Measurements from ENCODE around the gene MYO7B.

MYO7B gene

DNA sequence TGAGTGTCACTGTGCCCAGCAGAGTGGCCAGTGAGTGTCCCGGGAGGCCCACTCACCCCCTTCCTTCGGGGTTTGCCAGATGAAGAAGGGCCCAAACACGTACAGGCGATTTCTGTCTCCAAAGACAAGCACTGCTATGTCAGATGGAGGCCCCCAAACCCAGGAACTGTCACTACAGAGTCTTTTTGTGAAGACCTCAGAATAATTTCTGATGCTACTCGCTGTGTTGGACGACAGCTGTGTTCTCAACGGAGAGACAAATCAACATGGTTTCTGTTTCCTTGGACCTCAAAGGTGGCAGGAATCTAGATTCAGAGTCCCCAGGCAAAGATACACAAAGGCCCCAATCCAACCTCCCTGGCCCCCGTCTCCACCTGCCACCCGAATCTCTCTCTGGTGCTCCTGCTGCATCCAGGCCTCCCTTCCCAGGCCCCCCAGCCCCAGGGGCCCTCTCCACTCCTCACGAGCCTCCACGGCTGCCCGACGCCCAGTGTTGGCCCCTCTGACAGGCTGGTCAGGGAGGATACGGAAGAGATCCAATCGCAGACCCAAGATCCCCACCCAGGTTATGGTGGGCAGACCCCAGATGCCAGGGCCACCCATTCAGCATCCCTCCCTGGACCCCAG is 108.1 kb downstream of the MYO7B start:
- H3K36me3 Mint-ChIP-seq, result peaks cover 0 to 4% of the 10 kb centered on the region in 2 donors
- H3K9me3 Mint-ChIP-seq, result no peaks in the 10 kb centered on the region
- peaks cover 40 to 79% of the 10 kb centered on the region in 2 donors for H3K4me1 Mint-ChIP-seq
- no peak overlapping the region for H3K4me3 Mint-ChIP-seq
- H3K27ac Mint-ChIP-seq, result peak overlapping the region; percentile 9
- DNase-seq, result no peak
- H3K27me3 Mint-ChIP-seq, result no peaks in the 10 kb centered on the region
- no peak for ATAC-seq (replicated peaks)

DNA sequence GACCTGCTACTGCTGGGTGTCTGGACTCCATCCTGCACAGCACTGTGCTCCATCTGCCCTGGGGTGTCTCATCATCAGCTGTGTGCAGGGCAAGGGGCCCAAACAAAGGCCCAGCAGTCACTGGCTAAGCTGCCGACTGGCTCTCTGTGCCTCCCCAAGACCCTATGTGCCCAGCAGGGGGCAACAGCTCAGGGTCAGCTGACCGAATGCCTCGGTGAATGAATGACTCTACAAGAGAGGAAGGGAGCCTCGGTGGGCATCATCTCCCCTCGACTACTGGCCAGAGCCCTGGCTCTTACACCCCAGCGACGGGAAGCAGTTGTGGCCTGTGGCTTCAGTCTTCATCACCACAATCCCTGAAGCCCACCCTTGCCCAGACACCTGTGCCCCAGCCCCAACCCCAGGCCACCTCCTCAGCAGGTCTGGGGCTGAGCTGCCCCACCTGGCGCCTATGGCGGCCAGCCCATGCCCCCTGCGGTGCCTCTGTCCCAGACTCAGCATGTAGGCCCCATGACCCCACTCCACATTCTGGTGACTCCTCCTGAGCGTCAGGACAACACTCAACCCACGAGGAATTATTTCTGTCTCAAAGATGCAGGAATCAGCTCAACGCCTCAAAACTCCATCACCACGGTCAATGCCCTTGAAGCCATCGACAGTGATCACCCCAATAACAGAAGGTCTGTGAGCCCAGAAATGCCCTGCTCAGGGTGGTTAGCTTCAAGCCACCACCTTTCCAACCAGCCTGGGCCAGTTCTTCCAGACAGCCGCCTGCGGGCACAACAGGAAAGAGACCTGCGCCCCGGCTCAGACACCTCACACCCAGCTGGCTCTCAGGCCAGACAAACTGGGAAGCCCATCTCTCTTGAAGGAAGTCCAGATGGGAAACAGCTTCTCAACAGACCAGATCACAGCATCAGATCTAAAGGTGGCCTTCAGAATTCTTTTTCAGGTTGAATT is 108.9 kb downstream of the MYO7B start:
- no peaks in the 10 kb centered on the region for H3K27me3 Mint-ChIP-seq
- no peak overlapping the region for H3K4me3 Mint-ChIP-seq
- ATAC-seq (replicated peaks) (no peak), DNase-seq (no peak)
- no peaks in the 10 kb centered on the region for H3K9me3 Mint-ChIP-seq
- no peak overlapping the region for H3K27ac Mint-ChIP-seq
- H3K36me3 Mint-ChIP-seq, result no peaks in the 10 kb centered on the region
- H3K4me1 Mint-ChIP-seq, result peaks cover 37 to 79% of the 10 kb centered on the region in 2 donors

GRCh38 chr2:127645026-127645394 is 109.5 kb downstream of the MYO7B start:
- H3K9me3 Mint-ChIP-seq, result no peaks in the 10 kb centered on the region
- DNase-seq, result no peak
- H3K27ac Mint-ChIP-seq, result no peak overlapping the region

GRCh38 chr2:127645395-127646291 is 110.2 kb downstream of the MYO7B start, which contains the start of gene GPR17:
Gene GPR17 (plus strand): TSS chr2:127646153. CDS start chr2:127650736, 4,583 bp downstream.
- DNase-seq, result no peak

More at GRCh38 chr2:127645026-127645394, 109.5 kb downstream of the MYO7B start:
- Mint-ChIP-seq H3K4me3 (no peak overlapping the region), H3K4me1 (peaks cover 37 to 79% of the 10 kb centered on the region in 2 donors), H3K36me3 (no peaks in the 10 kb centered on the region), H3K27me3 (no peaks in the 10 kb centered on the region)
- no peak for ATAC-seq (replicated peaks)

DNA sequence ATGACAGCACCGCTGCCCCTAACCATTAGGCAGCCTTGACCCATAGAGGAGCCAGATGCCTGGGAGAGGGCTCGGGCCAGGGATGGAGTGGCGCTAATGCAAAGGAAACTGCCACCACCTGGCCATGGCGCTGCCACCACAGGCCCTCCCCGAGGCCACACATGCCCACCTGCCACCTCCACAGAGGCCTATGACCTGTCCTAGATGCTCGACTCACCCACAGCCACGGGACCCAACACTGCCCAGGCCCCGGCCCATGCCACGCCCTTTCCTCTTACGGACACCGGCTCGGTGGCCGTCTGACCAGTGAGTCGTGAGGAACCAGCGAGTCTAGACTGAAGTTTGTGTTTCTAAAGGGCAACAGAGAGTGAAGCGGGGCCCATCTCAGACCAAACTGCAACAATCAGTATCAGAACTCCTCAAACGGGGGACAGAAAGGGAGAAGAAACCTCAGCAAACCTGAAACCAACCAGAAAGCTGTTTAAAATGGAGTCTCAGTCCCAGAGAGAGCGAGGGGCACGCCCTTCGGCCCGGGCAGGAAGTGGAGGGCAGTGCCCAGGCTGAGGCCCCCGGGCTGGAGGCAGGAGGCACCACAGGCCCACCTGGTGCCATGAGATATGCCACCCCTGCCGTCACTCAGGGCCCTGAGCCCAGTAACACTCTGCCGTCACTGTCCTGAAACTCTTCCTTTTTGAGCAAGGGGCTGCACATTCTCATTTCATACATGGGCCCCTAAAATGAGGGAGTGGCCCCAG is 111.2 kb downstream of the MYO7B start:
- no peak for ATAC-seq (replicated peaks)
- Mint-ChIP-seq H3K36me3 (peaks cover 0 to 1% of the 10 kb centered on the region in 2 donors), H3K9me3 (no peaks in the 10 kb centered on the region), H3K27ac (peak overlapping the region; percentile 20), H3K27me3 (no peaks in the 10 kb centered on the region), H3K4me3 (no peak overlapping the region), H3K4me1 (peaks cover 39 to 75% of the 10 kb centered on the region in 2 donors)
- no peak for DNase-seq

More at GRCh38 chr2:127645395-127646291, 110.2 kb downstream of the MYO7B start, which contains the start of gene GPR17:
- Mint-ChIP-seq H3K4me1 (peaks cover 32 to 75% of the 10 kb centered on the region in 2 donors), H3K4me3 (no peak within 1 kb of the TSS), H3K27me3 (no peaks in the 10 kb centered on the region), H3K9me3 (no peaks in the 10 kb centered on the region), H3K36me3 (no peaks in the 10 kb centered on the region), H3K27ac (peak within 1 kb of the TSS; percentile 20)
- ATAC-seq (replicated peaks), result no peak

DNA sequence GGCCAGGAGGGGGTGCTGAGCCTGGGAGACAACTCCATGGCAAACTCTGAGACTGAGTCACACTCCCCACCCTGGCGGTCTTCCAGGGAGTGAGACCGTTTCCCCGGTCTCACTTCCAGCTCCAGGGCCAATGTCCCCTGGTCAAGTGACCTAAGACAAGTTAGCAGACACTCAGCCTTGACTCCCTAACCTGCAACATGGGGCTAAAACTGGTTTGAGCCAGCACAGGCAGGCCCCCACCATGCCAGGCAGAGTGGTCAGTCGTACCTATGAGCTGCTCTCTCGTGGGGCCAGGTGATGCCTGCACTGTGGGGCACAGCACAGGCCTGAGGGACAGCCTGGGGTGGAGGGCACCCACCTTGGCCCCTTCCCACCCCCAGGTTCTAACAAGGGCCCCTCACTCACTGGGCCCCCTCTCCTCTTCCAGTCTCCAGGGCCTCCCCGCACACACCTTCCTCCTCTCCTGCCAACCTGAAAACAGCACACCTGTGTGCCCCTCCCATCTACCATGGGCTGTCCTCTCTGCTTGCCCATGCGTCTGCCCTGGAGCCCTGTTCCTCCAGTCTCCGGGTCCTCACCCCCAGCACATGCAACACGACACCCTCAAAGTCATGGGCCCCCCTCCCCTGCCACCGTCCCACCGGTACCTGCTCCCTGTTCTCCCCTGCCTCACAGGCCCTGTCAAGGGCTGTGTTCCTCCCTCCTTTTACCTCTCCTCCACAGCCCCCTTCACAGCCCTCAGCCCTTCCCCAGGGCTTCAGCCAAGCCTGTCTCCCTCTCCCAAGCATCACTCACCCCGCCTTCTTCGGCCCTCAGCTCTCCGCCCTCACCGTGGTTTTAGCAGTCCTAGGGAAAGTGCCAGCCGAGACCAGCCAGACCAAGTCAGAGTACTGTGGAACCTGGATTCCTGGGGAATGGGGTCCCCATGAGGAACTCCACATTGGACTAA is 112.0 kb downstream of the MYO7B start:
- DNase-seq, result no peak
- H3K4me3 Mint-ChIP-seq, result no peak overlapping the region
- ATAC-seq (replicated peaks), result no peak
- H3K27ac Mint-ChIP-seq, result peak overlapping the region; percentile 68
- H3K36me3 Mint-ChIP-seq, result peaks cover 0 to 1% of the 10 kb centered on the region in 2 donors
- no peaks in the 10 kb centered on the region for H3K27me3 Mint-ChIP-seq
- no peaks in the 10 kb centered on the region for H3K9me3 Mint-ChIP-seq
- H3K4me1 Mint-ChIP-seq, result peaks cover 47 to 75% of the 10 kb centered on the region in 2 donors

DNA sequence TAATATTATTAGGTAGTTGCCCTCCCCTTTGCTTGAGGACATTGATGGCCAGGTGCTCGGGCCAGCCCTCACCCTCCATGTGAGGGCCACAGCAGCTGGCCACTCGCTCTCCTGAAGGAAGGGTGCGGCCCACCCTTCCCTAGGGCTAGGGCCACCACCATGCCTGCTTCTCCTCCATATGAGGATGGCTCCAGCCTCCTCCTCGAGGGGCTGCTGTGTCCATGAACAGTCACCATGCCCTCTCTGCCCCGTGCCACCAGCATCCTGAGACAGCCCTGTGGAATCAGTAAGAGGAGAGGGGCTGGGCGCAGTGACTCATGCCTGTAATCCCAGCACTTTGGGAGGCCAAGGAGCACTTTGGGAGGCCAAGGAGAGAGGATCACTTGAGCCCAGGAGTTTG is 112.8 kb downstream of the MYO7B start:
- H3K27me3 Mint-ChIP-seq, result no peaks in the 10 kb centered on the region
- DNase-seq (no peak), ATAC-seq (replicated peaks) (no peak)
- no peak overlapping the region for H3K4me3 Mint-ChIP-seq
- H3K36me3 Mint-ChIP-seq, result peaks cover 0 to 1% of the 10 kb centered on the region in 2 donors
- H3K9me3 Mint-ChIP-seq, result no peaks in the 10 kb centered on the region
- H3K27ac Mint-ChIP-seq, result peak overlapping the region; percentile 52
- peaks cover 55 to 80% of the 10 kb centered on the region in 2 donors for H3K4me1 Mint-ChIP-seq

GRCh38 chr2:127649100-127649611 is 113.7 kb downstream of the MYO7B start:
- DNase-seq (no peak), ATAC-seq (replicated peaks) (peak; percentile 27 to 34)
- peaks cover 58 to 82% of the 10 kb centered on the region in 2 donors for H3K4me1 Mint-ChIP-seq
- peaks cover 0 to 1% of the 10 kb centered on the region in 2 donors for H3K36me3 Mint-ChIP-seq
- H3K4me3 Mint-ChIP-seq, result no peak overlapping the region
- no peak overlapping the region for H3K27ac Mint-ChIP-seq
- H3K9me3 Mint-ChIP-seq, result no peaks in the 10 kb centered on the region
- peaks cover 0 to 6% of the 10 kb centered on the region in 2 donors for H3K27me3 Mint-ChIP-seq

DNA sequence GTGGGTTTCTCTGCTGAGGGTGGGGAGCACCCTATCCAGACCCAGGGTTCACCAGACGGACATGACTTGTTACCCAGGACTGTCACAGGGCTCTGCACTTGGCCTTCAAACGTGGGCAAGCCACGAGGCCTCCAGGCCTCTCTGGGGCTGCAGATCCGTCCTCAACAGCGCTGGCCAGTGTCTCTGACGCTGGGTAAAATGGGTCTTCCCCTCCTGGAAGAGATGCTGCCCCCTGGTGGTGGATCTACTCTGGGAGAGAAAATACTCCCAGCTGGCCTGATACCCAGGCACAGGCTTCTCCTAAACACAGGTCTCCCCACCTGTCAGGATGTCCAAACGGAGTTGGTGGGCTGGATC is 114.2 kb downstream of the MYO7B start:
- peaks cover 58 to 81% of the 10 kb centered on the region in 2 donors for H3K4me1 Mint-ChIP-seq
- peaks cover 0 to 1% of the 10 kb centered on the region in 2 donors for H3K36me3 Mint-ChIP-seq
- DNase-seq (peak; percentile 75), ATAC-seq (replicated peaks) (peak; percentile 81 to 85)
- peak overlapping the region; percentile 88 for H3K27ac Mint-ChIP-seq
- H3K27me3 Mint-ChIP-seq, result peaks cover 0 to 6% of the 10 kb centered on the region in 2 donors
- H3K4me3 Mint-ChIP-seq, result peak overlapping the region; percentile 17 to 69
- no peaks in the 10 kb centered on the region for H3K9me3 Mint-ChIP-seq

DNA sequence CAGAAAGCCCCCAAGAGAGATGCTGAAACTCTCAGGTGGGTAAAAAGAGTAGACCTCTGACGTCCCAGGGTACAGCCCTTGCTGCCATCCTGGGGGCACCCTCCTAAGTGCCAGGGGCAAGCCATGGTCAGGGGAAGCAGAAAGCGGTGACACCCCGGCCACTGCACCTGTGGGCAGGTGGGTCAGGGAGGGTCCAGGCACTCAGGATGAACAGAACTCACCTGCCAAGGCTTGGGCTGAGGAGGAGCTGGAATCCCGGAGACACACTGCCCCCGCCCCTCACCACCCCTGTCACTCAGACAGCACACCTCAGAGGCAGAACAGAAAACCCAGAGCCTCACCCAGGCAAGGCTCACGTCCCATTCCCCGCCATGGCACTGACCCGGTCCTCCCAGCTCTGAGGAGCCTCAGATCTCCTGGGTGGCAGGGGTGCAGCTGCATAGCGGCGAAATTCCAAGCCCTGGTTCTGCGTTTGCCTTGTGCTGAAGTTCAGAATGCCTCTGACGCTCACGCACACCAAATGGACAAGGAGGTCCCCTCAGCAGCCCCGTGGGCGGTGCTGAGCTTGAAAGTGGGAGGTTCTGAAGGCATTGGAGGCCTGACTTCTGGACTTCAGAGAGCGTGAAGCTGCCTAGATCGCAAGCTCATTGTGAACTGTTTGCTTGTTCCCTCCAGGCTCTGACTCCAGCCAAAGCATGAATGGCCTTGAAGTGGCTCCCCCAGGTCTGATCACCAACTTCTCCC is 114.7 kb downstream of the MYO7B start:
- ATAC-seq (replicated peaks), result peak; percentile 7 to 19
- Mint-ChIP-seq H3K4me3 (no peak overlapping the region), H3K9me3 (no peaks in the 10 kb centered on the region), H3K27me3 (peaks cover 0 to 6% of the 10 kb centered on the region in 2 donors), H3K4me1 (peaks cover 58 to 81% of the 10 kb centered on the region in 2 donors), H3K27ac (peak overlapping the region; percentile 51), H3K36me3 (peaks cover 0 to 1% of the 10 kb centered on the region in 2 donors)
- DNase-seq, result no peak

- no peak for ATAC-seq (replicated peaks)
- peaks cover 0 to 1% of the 10 kb centered on the region in 2 donors for H3K36me3 Mint-ChIP-seq
- no peaks in the 10 kb centered on the region for H3K9me3 Mint-ChIP-seq
- H3K27me3 Mint-ChIP-seq, result peaks cover 0 to 6% of the 10 kb centered on the region in 2 donors
- H3K27ac Mint-ChIP-seq, result no peak overlapping the region
- peaks cover 58 to 78% of the 10 kb centered on the region in 2 donors for H3K4me1 Mint-ChIP-seq
- no peak for DNase-seq
- H3K4me3 Mint-ChIP-seq, result no peak overlapping the region
These were observed 115.4 kb downstream of the MYO7B start for GRCh38 chr2:127650785-127651380.

Data from stimulated activated naive B cell treated with anti-CD40 and anti-IgM and Interleukin-4, amounts not matched to agents 10 μg/mL and 1 μg/mL and 100 μg/mL, for 72 hours (primary cell).